Measurements from ENCODE around the gene IL18RAP. TPM values are rescaled to one million over a fixed set of nuclear protein-coding genes. Genes with fewer than 3 reads are reported as not detected.

IL18RAP gene
- total RNA-seq, 1 experiment from 2014 or later = not detected

DNA sequence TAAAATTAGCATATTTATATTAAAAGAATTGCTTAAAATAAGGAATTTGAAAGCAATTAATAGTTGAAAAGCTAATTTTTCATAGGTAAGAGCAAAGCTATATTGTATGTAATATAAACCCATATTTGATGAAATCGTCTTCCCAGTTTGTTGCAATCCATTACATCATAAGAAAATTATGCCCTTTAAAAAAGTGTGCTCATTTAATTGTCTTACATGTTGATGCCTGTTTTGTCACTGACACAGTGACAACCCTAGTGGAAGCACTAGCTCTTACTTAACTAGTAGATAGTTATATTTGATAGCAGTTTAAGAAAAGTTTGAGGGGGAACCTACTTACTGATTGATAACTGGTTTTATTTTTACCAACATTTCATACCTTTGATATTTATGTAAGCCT is 30.0 kb upstream of the IL18RAP start:
- H3K9me3 ChIP-seq = no peaks in the 10 kb centered on the region
- Mint-ChIP-seq H3K4me3 (ENCODE audit: unreplicated experiment) (no peak overlapping the region), H3K9me3 (ENCODE audit: unreplicated experiment) (no peaks in the 10 kb centered on the region), H3K27ac (ENCODE audit: unreplicated experiment) (no peak overlapping the region), H3K36me3 (ENCODE audit: insufficient read depth, unreplicated experiment) (no peaks in the 10 kb centered on the region), H3K4me1 (ENCODE audit: low read depth, unreplicated experiment) (no peaks in the 10 kb centered on the region), H3K27me3 (ENCODE audit: insufficient read depth, unreplicated experiment) (peaks cover 7% of the 10 kb centered on the region)
- H3K27me3 ChIP-seq (replicated peaks; ENCODE audit: control insufficient read depth, insufficient read depth, low read length) = no peaks in the 10 kb centered on the region; the same call in 1 of the 2 replicates
- POLR2A ChIA-PET = no interaction called here
- TF ChIP-seq, protein P1, sequence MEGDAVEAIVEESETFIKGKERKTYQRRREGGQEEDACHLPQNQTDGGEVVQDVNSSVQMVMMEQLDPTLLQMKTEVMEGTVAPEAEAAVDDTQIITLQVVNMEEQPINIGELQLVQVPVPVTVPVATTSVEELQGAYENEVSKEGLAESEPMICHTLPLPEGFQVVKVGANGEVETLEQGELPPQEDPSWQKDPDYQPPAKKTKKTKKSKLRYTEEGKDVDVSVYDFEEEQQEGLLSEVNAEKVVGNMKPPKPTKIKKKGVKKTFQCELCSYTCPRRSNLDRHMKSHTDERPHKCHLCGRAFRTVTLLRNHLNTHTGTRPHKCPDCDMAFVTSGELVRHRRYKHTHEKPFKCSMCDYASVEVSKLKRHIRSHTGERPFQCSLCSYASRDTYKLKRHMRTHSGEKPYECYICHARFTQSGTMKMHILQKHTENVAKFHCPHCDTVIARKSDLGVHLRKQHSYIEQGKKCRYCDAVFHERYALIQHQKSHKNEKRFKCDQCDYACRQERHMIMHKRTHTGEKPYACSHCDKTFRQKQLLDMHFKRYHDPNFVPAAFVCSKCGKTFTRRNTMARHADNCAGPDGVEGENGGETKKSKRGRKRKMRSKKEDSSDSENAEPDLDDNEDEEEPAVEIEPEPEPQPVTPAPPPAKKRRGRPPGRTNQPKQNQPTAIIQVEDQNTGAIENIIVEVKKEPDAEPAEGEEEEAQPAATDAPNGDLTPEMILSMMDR (IDR thresholded peaks at IDR 0.05; ENCODE audit: insufficient read depth in 1 of 2, low read depth in 1 of 2, low read length in 1 of 2, severe bottlenecking in 1 of 2, unreplicated experiment in 1 of 2) = no peak
- no TSS peak for BruUV-seq (replicated peaks)
- no peak overlapping the region for H3K4me3 ChIP-seq (ENCODE audit: low read depth, low read length)
- intact Hi-C loops (cut with micrococcal nuclease; ENCODE audit: unreplicated experiment) = no loop called here
- no peak for DNase-seq
- no peaks in the 10 kb centered on the region for H3K4me1 ChIP-seq
- no peaks in the 10 kb centered on the region for H3K36me3 ChIP-seq (ENCODE audit: control insufficient read depth, insufficient read depth, low read length)
- CTCF ChIA-PET = no interaction called here

DNA sequence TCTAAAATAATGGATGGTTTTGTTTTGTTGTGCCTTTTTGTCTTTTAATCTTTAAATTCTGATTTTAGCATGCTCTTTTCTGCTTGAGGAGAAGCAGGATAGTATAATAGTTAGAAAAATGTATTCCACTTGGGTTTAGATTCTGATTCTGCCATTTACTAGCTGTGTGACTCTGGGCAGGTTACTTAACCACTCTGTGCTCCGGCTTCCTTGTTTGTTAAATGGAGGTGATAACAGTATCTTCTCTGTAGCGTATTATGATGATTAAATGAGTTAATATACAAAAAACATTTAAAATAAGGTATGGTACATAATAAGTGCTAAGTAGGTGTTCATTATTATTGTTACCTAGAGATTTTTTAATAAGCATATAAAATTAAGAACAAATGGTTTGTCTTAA is 26.9 kb upstream of the IL18RAP start:
- Histone ChIP-seq H3K36me3 (ENCODE audit: control insufficient read depth, insufficient read depth, low read length) (no peaks in the 10 kb centered on the region), H3K4me1 (peaks cover 4% of the 10 kb centered on the region; the same call in 1 of the 2 replicates), H3K9me3 (no peaks in the 10 kb centered on the region), H3K27me3 (replicated peaks; ENCODE audit: control insufficient read depth, insufficient read depth, low read length) (no peaks in the 10 kb centered on the region; the same call in 1 of the 2 replicates), H3K4me3 (ENCODE audit: low read depth, low read length) (no peak overlapping the region)
- CTCF ChIA-PET = no interaction called here
- Mint-ChIP-seq H3K4me3 (ENCODE audit: unreplicated experiment) (no peak overlapping the region), H3K9me3 (ENCODE audit: unreplicated experiment) (no peaks in the 10 kb centered on the region), H3K4me1 (ENCODE audit: low read depth, unreplicated experiment) (no peaks in the 10 kb centered on the region), H3K27ac (ENCODE audit: unreplicated experiment) (no peak overlapping the region), H3K27me3 (ENCODE audit: insufficient read depth, unreplicated experiment) (peaks cover 4% of the 10 kb centered on the region), H3K36me3 (ENCODE audit: insufficient read depth, unreplicated experiment) (no peaks in the 10 kb centered on the region)
- POLR2A ChIA-PET = no interaction called here
- intact Hi-C loops (cut with micrococcal nuclease; ENCODE audit: unreplicated experiment) = no loop called here
- TF ChIP-seq, protein P1 (IDR thresholded peaks at IDR 0.05; ENCODE audit: insufficient read depth in 1 of 2, low read depth in 1 of 2, low read length in 1 of 2, severe bottlenecking in 1 of 2, unreplicated experiment in 1 of 2) = no peak
- DNase-seq = no peak
- BruUV-seq (replicated peaks) = no TSS peak

DNA sequence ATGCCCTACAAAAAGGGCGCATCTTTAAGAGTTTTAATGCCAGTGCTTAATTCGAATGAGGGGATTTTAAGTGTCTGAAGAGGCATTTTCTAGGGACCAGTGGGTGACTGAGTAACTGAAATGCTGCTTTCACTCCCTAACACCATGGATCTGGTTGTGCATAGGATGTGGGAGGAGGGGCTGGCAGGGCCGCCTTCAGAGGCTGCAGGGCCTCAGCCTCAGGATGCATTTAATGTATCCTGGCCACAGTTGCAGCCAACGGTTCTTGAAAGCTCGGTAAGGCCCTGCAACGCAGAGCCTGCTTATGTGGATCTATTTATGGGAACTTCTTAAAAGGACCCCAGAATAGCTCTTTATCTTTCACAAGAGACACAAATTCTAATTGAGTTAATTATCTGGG is 25.8 kb upstream of the IL18RAP start:
- ChIA-PET POLR2A (no interaction called here), CTCF (no interaction called here)
- Histone ChIP-seq H3K4me3 (ENCODE audit: low read depth, low read length) (no peak overlapping the region), H3K4me1 (peaks cover 4% of the 10 kb centered on the region; the same call in 1 of the 2 replicates), H3K36me3 (ENCODE audit: control insufficient read depth, insufficient read depth, low read length) (no peaks in the 10 kb centered on the region), H3K9me3 (no peaks in the 10 kb centered on the region), H3K27me3 (replicated peaks; ENCODE audit: control insufficient read depth, insufficient read depth, low read length) (no peaks in the 10 kb centered on the region; the same call in 1 of the 2 replicates)
- Mint-ChIP-seq H3K27me3 (ENCODE audit: insufficient read depth, unreplicated experiment) (no peaks in the 10 kb centered on the region), H3K36me3 (ENCODE audit: insufficient read depth, unreplicated experiment) (no peaks in the 10 kb centered on the region), H3K9me3 (ENCODE audit: unreplicated experiment) (no peaks in the 10 kb centered on the region), H3K27ac (ENCODE audit: unreplicated experiment) (no peak overlapping the region), H3K4me3 (ENCODE audit: unreplicated experiment) (no peak overlapping the region), H3K4me1 (ENCODE audit: low read depth, unreplicated experiment) (no peaks in the 10 kb centered on the region)
- intact Hi-C loops (cut with micrococcal nuclease; ENCODE audit: unreplicated experiment) = no loop called here
- DNase-seq = no peak
- no TSS peak for BruUV-seq (replicated peaks)
- TF ChIP-seq, protein P1 (IDR thresholded peaks at IDR 0.05; ENCODE audit: insufficient read depth in 1 of 2, low read depth in 1 of 2, low read length in 1 of 2, severe bottlenecking in 1 of 2, unreplicated experiment in 1 of 2) = no peak

Data from Caco-2 (cell line).